ENCODE results near the gene MAP7D3. TPM values are rescaled to one million over a fixed set of nuclear protein-coding genes. Genes with fewer than 3 reads are reported as not detected.

MAP7D3 gene
- total RNA-seq, 4 donors from 2014 or later: 16.5 to 29.8 (median 23.2) TPM

DNA sequence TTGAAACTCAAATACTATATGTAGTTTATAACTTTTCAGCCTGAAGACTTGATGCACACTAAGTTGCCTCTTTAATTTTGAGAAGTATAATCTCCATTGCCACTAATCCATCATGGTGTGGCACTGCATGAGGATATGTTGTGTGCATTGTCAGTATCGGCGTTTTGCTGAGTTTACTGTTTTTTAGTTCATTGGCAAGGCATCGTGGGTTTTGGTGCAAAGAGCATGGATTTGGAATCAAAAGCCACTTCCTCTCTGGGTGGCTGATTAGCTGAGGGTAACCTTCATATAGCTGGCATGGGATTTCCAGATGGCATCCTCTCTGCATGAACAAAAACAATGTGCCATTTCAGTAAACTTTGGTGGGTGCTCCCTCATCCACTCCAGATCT lies 65.2 kb downstream of the MAP7D3 start:
- TF ChIP-seq, protein P1, sequence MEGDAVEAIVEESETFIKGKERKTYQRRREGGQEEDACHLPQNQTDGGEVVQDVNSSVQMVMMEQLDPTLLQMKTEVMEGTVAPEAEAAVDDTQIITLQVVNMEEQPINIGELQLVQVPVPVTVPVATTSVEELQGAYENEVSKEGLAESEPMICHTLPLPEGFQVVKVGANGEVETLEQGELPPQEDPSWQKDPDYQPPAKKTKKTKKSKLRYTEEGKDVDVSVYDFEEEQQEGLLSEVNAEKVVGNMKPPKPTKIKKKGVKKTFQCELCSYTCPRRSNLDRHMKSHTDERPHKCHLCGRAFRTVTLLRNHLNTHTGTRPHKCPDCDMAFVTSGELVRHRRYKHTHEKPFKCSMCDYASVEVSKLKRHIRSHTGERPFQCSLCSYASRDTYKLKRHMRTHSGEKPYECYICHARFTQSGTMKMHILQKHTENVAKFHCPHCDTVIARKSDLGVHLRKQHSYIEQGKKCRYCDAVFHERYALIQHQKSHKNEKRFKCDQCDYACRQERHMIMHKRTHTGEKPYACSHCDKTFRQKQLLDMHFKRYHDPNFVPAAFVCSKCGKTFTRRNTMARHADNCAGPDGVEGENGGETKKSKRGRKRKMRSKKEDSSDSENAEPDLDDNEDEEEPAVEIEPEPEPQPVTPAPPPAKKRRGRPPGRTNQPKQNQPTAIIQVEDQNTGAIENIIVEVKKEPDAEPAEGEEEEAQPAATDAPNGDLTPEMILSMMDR (IDR thresholded peaks at IDR 0.05): no peak
- ATAC-seq (ENCODE audit: low FRiP score) (no peak), DNase-seq (ENCODE audit: low spot score) (no peak)

DNA sequence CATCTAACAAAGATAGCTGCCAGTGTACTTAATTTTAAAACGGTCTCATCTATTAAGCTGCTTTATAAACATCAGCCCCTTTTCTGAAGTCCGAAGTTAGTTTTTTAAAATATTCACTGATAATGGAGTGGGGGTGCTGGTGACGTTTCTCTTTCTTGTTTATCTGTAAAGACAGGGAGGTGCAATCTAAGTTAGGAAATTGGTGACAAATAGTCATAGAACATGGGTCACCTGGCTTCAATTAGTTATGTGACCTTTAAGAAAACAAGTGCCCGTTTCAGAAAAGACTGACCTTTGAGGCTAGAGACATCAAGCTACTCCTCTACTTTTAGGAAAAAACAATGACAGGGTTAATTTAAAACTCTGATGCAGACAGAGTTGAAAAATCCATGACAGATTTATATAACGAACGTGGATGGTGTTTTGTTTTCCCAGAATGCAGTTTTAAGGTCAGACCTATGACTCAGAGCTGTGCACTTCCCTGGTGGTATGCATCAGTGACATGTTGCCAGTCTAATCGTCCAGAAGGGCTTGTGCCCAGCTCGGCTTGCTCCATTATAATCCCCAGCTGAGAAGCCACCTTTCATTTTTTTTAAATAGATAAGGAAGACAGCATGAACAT lies 65.7 kb downstream of the MAP7D3 start:
- DNase-seq (ENCODE audit: low spot score) (no peak), ATAC-seq (ENCODE audit: low FRiP score) (peak; percentile 78)
- TF ChIP-seq, protein P1 (IDR thresholded peaks at IDR 0.05): no peak

DNA sequence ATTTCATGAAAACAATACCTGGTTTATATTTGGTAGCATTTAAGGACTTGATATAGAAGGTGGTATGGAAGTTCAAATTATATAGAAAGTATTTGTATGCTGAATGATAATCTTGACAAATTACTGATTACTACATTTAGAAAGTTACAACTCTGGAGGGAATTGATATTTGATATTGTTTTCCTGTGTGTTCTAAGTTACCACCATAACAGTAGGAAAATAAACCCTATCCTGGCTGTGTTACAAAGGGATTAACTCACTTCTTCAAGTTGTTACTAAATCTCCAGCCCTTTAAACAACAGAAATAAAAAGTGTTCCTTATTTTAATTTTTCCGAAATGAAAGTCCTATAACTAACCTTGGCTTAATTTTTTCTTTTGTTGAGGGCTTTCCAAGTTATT lies 67.3 kb downstream of the MAP7D3 start:
- DNase-seq (ENCODE audit: low spot score): no peak
- ATAC-seq (ENCODE audit: low FRiP score): no peak
- TF ChIP-seq, protein P1 (IDR thresholded peaks at IDR 0.05): no peak

DNA sequence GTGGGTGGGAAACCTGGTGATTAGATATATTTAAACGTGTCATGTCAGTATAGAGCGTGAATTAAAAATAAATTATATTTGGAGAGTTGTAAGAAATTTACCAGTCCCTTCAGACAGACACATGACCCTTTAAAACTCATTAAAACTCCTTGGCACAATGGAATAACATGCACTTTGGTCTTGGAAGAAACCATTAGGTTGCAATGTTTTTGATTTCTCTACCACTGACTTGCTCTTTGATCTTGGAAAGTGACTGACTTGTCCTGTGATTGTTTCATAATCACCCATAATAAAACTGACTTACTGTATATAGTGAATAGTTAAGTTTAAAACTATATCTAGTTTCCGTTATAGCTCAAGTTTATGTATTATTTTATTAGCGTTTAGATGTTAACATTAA lies 68.0 kb downstream of the MAP7D3 start:
- DNase-seq (ENCODE audit: low spot score) (no peak), ATAC-seq (ENCODE audit: low FRiP score) (no peak)
- TF ChIP-seq, protein P1 (IDR thresholded peaks at IDR 0.05): no peak

DNA sequence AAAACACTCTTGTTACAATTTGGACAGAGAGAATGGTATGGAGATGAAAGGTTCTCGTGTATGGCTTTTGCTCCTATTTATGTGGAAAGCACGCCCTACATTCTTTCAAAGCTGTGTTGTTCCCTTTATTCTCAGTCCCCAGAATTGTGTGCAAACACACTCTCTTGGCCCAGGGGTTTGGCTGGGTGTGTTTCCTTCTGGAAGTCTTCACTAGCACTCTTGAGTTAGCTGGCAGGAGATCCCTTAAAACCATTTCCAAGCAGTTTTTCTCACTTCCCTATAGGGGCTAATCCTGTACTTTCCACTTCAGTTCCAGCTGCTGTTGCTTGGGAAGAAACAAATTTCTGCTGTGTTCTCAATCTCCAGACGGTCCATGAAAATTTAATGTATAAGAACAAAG lies 68.8 kb downstream of the MAP7D3 start:
- no peak for DNase-seq (ENCODE audit: low spot score)
- TF ChIP-seq, protein P1 (IDR thresholded peaks at IDR 0.05): no peak
- ATAC-seq (ENCODE audit: low FRiP score): no peak

DNA sequence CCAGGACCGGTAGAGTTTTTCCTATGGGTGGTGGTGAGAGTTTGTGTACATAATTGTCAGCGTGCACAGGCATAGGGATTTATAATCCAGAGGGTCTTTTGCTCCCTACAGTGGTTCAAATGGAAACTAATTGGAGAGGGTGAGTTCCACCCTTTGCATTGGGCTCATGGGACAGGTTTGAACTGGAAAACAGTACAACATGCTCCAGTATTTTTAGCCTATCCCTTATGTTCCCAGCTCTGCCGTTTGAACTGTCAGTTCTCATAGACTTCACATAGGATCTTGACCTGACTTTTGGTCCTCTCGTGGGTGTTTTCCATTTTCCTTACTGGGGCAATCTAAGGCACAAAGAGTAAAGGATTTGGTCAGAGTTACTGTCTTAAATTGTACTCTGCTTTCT lies 72.1 kb downstream of the MAP7D3 start:
- TF ChIP-seq, protein P1 (IDR thresholded peaks at IDR 0.05): no peak
- no peak for ATAC-seq (ENCODE audit: low FRiP score)
- DNase-seq (ENCODE audit: low spot score): no peak

DNA sequence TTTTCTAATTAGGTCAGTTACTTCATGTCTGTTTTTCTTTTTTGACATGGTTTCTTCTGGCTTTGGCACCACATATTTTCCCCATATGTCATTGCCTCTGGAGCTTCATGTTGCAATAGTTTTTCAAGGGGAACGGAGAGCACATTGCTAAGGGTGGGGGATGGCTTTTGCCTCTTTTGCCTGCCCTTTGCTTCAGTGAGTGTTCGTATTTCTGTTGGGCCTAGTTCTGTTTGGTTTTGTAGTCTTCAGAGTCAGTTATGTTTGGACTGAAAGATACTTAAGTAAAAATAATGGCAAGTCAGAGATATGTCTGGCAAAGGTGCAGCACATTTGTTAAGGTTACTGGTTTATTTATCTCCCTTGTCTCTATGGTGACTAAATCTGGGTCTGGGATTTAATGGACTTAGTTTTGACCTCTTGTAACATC lies 74.8 kb downstream of the MAP7D3 start:
- ATAC-seq (ENCODE audit: low FRiP score): peak; percentile 97
- TF ChIP-seq, protein P1 (IDR thresholded peaks at IDR 0.05): no peak
- DNase-seq (ENCODE audit: low spot score): no peak

All from omental fat pad (tissue), 4 donors.